ENCODE data around the gene RNF34.

RNF34 gene

GRCh38 chr12:121436706-121437105 is 36.8 kb downstream of the RNF34 start:
- no peak for TF ChIP-seq CTCF (IDR thresholded peaks at IDR 0.05; ENCODE audit: low read length, missing control alignments)
- H3K4me3 ChIP-seq (replicated peaks; ENCODE audit: low read depth, low read length), result no peak overlapping the region
- DNase-seq (ENCODE audit: low read depth), result no peak

GRCh38 chr12:121438905-121439304 is 39.0 kb downstream of the RNF34 start:
- DNase-seq (ENCODE audit: low read depth), result no peak
- no peak for TF ChIP-seq CTCF (IDR thresholded peaks at IDR 0.05; ENCODE audit: low read length, missing control alignments)
- no peak overlapping the region for H3K4me3 ChIP-seq (replicated peaks; ENCODE audit: low read depth, low read length)

- TF ChIP-seq CTCF (IDR thresholded peaks at IDR 0.05; ENCODE audit: low read length, missing control alignments), result no peak
- H3K4me3 ChIP-seq (replicated peaks; ENCODE audit: low read depth, low read length), result no peak overlapping the region
- no peak for DNase-seq (ENCODE audit: low read depth)
Observed at GRCh38 chr12:121439715-121440114, 39.8 kb downstream of the RNF34 start.

- TF ChIP-seq CTCF (IDR thresholded peaks at IDR 0.05; ENCODE audit: low read length, missing control alignments), result no peak
- H3K4me3 ChIP-seq (replicated peaks; ENCODE audit: low read depth, low read length), result no peak overlapping the region
- DNase-seq (ENCODE audit: low read depth), result no peak
Observed at GRCh38 chr12:121440768-121441167, 40.9 kb downstream of the RNF34 start.

GRCh38 chr12:121441555-121441954 is 41.6 kb downstream of the RNF34 start:
- no peak for TF ChIP-seq CTCF (IDR thresholded peaks at IDR 0.05; ENCODE audit: low read length, missing control alignments)
- no peak for DNase-seq (ENCODE audit: low read depth)
- no peak overlapping the region for H3K4me3 ChIP-seq (replicated peaks; ENCODE audit: low read depth, low read length)

- no peak for DNase-seq (ENCODE audit: low read depth)
- H3K4me3 ChIP-seq (replicated peaks; ENCODE audit: low read depth, low read length), result no peak overlapping the region
- TF ChIP-seq CTCF (IDR thresholded peaks at IDR 0.05; ENCODE audit: low read length, missing control alignments), result no peak
Observed at GRCh38 chr12:121442028-121442948, 42.4 kb downstream of the RNF34 start.
